C4-2B (cell line): ENCODE data around the gene ZBTB45.

Source experiments
- H3K27ac ChIP-seq: fragments of 450-650 bp; 2 replicates; pipeline ENCODE4 v1.5.1; 2017
- CTCF ChIP-seq: fragments of 450-650 bp; conservative IDR thresholded peaks from 2 replicates; pipeline ENCODE4 v1.5.1; 2017; ENCODE audit warnings: mild to moderate bottlenecking
- ZFX ChIP-seq: fragments of 450-650 bp; IDR thresholded peaks from 2 replicates; pipeline ENCODE4 v1.6.1; 2017

The ZBTB45 gene

GRCh38 chr19:58552655-58553054 is 33.0 kb upstream of the ZBTB45 start:
- TF ChIP-seq CTCF: no peak
- TF ChIP-seq ZFX: no peak
- no peak overlapping the region for H3K27ac ChIP-seq

GRCh38 chr19:58551577-58552471 is 32.2 kb upstream of the ZBTB45 start:
- TF ChIP-seq ZFX (no peak), CTCF (no peak)
- H3K27ac ChIP-seq: no peak overlapping the region

GRCh38 chr19:58551123-58551497 is 31.5 kb upstream of the ZBTB45 start:
- TF ChIP-seq ZFX: no peak
- no peak for TF ChIP-seq CTCF
- no peak overlapping the region for H3K27ac ChIP-seq

DNA sequence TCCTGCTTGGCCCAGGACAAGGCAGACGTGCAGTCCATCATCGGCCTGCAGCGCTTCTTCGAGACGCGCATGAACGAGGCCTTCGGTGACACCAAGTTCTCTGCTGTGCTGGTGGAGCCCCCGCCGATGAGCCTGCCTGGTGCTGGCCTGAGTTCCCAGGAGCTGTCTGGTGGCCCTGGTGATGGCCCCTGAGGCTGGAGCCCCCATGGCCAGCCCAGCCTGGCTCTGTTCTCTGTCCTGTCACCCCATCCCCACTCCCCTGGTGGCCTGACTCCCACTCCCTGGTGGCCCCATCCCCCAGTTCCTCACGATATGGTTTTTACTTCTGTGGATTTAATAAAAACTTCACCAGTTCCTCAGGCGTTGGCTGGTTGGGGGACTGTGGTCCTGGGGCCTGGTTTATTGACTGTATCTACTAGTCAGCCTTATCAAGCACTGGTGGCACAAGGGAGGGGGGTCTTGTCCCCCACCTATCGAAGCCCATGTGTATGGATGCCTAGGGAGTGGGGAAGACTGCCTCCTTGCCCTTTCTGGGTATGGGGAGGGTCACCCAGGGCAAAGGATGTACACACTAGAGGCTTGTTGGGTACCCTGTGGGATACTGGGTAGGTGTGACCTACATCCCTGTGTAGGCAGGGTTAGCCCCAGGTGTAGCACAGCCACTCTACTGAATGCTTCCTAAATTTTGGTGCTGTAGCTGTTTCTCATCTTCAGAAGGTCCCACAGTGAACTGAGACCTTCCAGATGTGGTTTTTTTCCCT is 30.9 kb upstream of the ZBTB45 start:
- TF ChIP-seq ZFX: no peak
- H3K27ac ChIP-seq: no peak overlapping the region

DNA sequence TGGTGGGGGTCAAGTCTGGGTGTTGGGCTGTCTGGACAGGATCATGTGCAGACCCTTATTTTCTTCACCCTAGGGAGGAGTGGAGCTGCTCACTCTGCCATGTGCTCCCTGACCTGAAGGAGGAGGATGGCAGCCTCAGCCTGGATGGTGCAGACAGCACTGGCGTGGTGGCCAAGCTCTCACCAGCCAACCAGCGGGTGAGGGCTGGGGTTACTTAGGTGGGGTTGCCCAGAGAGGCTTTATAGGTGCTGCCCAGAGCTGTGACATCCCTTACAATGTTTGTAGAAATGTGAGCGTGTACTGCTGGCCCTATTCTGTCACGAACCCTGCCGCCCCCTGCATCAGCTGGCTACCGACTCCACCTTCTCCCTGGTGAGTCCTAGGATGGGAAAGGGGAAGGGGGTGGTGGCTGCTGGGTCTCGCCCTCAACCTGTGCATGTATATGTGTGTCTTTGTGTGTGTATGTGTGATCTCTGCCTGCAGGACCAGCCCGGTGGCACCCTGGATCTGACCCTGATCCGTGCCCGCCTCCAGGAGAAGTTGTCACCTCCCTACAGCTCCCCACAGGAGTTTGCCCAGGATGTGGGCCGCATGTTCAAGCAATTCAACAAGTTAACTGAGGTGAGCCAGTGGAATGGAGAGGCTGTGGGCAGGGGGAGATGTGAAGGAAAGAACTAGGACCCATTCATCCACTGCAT is 30.2 kb upstream of the ZBTB45 start:
- no peak overlapping the region for H3K27ac ChIP-seq
- TF ChIP-seq ZFX (no peak), CTCF (no peak)

GRCh38 chr19:58548859-58549663 is 29.5 kb upstream of the ZBTB45 start:
- no peak overlapping the region for H3K27ac ChIP-seq
- TF ChIP-seq CTCF (no peak), ZFX (no peak)
